GM12873 (cell line): ENCODE results near the gene TBCK.

Experiments
- CTCF ChIP-seq: IDR thresholded peaks from 2 replicates; pipeline ENCODE4 v1.5.1; 2012; ENCODE audit warnings: low read depth, mild to moderate bottlenecking, moderate library complexity, low read length, control low read depth; ENCODE audit not compliant: insufficient read depth; ENCODE audit errors: missing control alignments

Gene TBCK

GRCh38 chr4:106056914-106057313, 259.1 kb downstream of the TBCK start:
- no peak for TF ChIP-seq CTCF

GRCh38 chr4:106051514-106051913, 264.5 kb downstream of the TBCK start:
- no peak for TF ChIP-seq CTCF

GRCh38 chr4:106049490-106049889, 266.5 kb downstream of the TBCK start:
- no peak for TF ChIP-seq CTCF

- no peak for TF ChIP-seq CTCF
These were observed 267.6 kb downstream of the TBCK start for GRCh38 chr4:106048250-106048971.

GRCh38 chr4:106046083-106046482, 269.9 kb downstream of the TBCK start:
- no peak for TF ChIP-seq CTCF

- no peak for TF ChIP-seq CTCF
These were observed 274.6 kb downstream of the TBCK start for GRCh38 chr4:106041294-106042002.

- no peak for TF ChIP-seq CTCF
These were observed 276.2 kb downstream of the TBCK start for GRCh38 chr4:106039796-106040195.
